GM15510 (cell line): ENCODE results near the gene BRDT.

Source experiments
- POLR2A ChIP-seq: IDR thresholded peaks from 3 replicates; pipeline ENCODE4 v1.6.1; 2011; ENCODE audit warnings: borderline replicate concordance; ENCODE audit not compliant: insufficient read length; ENCODE audit errors: extremely low read depth

Gene BRDT

GRCh38 chr1:92030656-92031107, 81.5 kb downstream of the BRDT start:
- no peak for TF ChIP-seq POLR2A

DNA sequence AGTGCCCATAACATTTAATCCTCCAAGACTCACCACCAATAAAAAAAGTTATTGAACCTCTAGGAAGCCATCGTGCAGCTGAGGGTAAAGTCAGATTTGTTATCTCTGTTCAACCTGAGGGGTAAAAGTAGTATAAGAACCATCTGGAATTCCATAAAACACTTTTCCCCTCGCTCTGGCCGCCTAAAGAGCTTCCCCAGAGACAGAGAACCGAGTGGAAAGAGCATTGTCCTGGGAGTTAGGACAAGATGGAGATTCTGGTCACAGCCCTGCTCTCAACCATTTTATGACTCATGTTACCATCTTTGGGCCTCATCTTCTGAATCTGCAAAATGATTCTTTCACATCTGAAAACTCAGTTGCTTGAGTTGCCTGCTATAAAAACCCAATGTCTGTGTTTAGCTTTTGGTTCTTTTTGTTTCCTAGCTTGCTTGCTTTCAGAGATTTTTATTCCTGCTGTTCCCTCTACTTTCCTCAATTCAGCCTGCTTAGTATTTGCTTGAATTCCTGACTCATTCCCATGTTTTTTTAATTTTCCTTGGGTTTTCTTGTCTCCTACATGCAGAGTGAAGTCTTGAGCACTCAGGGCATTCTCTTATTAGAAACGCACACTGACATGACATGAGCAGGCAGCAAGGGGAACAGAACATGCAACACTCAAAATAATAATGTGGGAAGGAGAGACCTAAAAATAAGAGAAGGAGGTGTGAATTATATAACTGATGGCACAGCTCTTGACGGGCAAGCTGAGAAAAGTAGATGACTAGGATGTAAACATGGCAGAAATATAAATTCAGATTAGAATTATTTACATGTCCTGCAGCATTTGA, 82.3 kb downstream of the BRDT start:
- no peak for TF ChIP-seq POLR2A

DNA sequence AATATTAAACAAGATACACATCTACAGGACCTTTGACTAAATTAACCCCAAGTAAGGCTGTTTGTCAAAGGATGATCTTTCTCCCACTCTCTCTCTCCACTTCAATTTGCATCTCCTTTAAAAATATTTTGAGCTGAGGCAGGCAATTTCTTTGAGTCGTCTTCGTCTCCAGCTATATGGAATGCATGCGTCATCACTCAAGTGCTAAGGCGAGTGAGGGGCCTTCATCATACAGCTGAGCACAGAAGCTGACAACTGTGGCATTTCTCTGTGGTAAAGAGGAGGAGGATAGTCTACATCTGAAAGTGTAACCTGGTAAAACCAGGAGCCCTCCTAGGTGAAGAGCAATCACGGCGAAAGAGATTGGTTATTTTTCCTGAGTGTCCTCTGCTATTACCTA, 88.2 kb downstream of the BRDT start:
- TF ChIP-seq POLR2A, result no peak

- TF ChIP-seq POLR2A, result no peak
Observed at GRCh38 chr1:92038695-92039346, 89.6 kb downstream of the BRDT start.

- TF ChIP-seq POLR2A, result no peak
Observed at GRCh38 chr1:92040971-92041370, 91.8 kb downstream of the BRDT start.

GRCh38 chr1:92043621-92044020, 94.4 kb downstream of the BRDT start:
- no peak for TF ChIP-seq POLR2A

DNA sequence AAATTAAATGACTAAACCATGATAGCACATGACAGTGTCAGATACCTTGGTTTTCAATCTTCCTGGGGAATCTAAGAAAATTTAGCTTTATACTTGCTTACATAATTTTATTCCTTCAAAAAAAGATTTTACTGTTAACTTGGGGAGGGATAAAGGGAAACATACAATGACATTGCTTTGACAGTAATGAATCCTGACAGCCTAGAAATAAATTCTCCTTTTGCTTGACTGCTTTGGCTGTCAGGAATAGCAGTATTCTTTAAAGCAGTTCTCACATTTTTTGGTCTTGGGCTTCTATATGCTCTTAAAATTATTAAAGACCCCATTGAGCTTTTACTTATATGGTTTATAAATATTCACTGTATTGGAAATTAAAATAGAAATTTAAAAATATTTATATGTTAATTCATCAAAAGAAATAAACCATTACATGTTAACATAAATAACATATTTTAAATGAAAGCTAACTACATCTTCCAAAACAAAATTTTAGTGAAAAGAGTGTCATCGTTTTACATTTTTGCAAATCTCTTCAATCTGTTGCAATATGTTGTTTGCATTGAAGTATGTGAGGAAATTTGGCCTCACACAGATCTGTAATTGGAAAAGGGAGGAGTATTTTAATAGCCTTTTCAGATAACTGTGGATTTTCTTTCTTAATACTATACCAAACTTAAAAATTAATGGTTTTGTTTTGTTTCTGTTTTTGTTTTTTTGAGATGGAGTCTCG, 96.7 kb downstream of the BRDT start:
- TF ChIP-seq POLR2A, result no peak

- TF ChIP-seq POLR2A, result no peak
Observed at GRCh38 chr1:92051948-92052347, 102.7 kb downstream of the BRDT start.
